GM12878 (cell line): Measurements from ENCODE around the gene TPSB2. TPM values are rescaled to one million over a fixed set of nuclear protein-coding genes. Genes with fewer than 3 reads are reported as not detected.

Source experiments
- BHLHE40 ChIP-seq, 2 experiments: fragments of 450-650 bp in 1 of 2; IDR thresholded peaks; 2 replicates each; pipeline ENCODE4 v1.6.1; 2011 to 2017; ENCODE audit warnings: low read depth in 2 of 2, borderline replicate concordance in 1 of 2, improper control_type of control experiment in 1 of 2, low read length in 1 of 2, mild to moderate bottlenecking in 1 of 2
- CBFB ChIP-seq: IDR thresholded peaks from 2 replicates; pipeline ENCODE4 v1.6.1; 2016; ENCODE audit warnings: antibody characterized with exemption, low read depth
- DPF2 ChIP-seq: fragments of 450-650 bp; IDR thresholded peaks from 2 replicates; pipeline ENCODE4 v1.6.1; 2017; ENCODE audit warnings: mild to moderate bottlenecking
- EED ChIP-seq: sonication (generic); IDR thresholded peaks from 2 replicates; pipeline ENCODE4 v1.6.1; 2016; ENCODE audit warnings: antibody characterized with exemption, low read depth
- ESRRA ChIP-seq: IDR thresholded peaks from 2 replicates; pipeline ENCODE4 v1.6.1; 2012; ENCODE audit warnings: mild to moderate bottlenecking, low read length, improper control_type of control experiment
- SMC3 ChIP-seq: IDR thresholded peaks from 2 replicates; pipeline ENCODE4 v1.6.1; 2011; ENCODE audit warnings: low read length, improper control_type of control experiment, borderline replicate concordance
- SREBF2 ChIP-seq: IDR thresholded peaks from 2 replicates; pipeline ENCODE4 v1.6.1; 2012; ENCODE audit warnings: mild to moderate bottlenecking, low read length
- SUPT20H ChIP-seq: IDR thresholded peaks from 2 replicates; pipeline ENCODE4 v1.6.1; 2011; ENCODE audit warnings: low read depth, mild to moderate bottlenecking, low read length, moderate library complexity, borderline replicate concordance; ENCODE audit not compliant: control insufficient read depth
- polyA plus RNA-seq, 11 experiments: library from polyadenylated mRNA; depleted of rRNA in 4 of 11; unstranded in 6 of 11; stranded (reverse) in 5 of 11; fragments of >200 nt; fragmentation: Nextera tagmentation in 4 of 11; fragmentation: Illumina TruSeq in 1 of 11; extraction: Ambion mirVana in 4 of 11; extraction: Trizol in 1 of 11; gene quantifications; 1 replicate in 1 of 11; 2 replicates in 10 of 11; pipeline versions ENCODE4 v1.2.1 to v1.2.3, GENCODE V29; 2011 to 2016; ENCODE audit warnings: inconsistent platforms in 2 of 11, missing spikeins in 2 of 11, low read depth in 1 of 11
- total RNA-seq, 4 experiments: library from RNA; depleted of rRNA in 3 of 4; stranded (reverse); fragments of >200 nt in 3 of 4; fragmentation: Illumina TruSeq in 1 of 4; extraction: Trizol in 1 of 4; gene quantifications; 2 replicates each; pipeline versions ENCODE4 v1.2.1 to v1.2.3, GENCODE V29; 2013 to 2021
- TF ChIP-seq, protein P1 (sequence below): fragments of 450-650 bp; IDR thresholded peaks from 2 replicates; pipeline ENCODE4 v1.6.1; 2018; ENCODE audit warnings: mild to moderate bottlenecking, low read depth, moderate library complexity; ENCODE audit not compliant: partially characterized antibody
- TF ChIP-seq, protein P2 (sequence below): fragments of 450-650 bp; formaldehyde crosslinking; IDR thresholded peaks from 2 replicates; pipeline ENCODE4 v1.4.0; 2022; ENCODE audit warnings: mild to moderate bottlenecking, moderate library complexity

TPSB2 gene
- total and polyA plus RNA-seq, 10 of the 15 experiments (the other 5 are each of a cell fraction or from before 2014, with no cell fraction given): not detected

- TF ChIP-seq, protein P1, sequence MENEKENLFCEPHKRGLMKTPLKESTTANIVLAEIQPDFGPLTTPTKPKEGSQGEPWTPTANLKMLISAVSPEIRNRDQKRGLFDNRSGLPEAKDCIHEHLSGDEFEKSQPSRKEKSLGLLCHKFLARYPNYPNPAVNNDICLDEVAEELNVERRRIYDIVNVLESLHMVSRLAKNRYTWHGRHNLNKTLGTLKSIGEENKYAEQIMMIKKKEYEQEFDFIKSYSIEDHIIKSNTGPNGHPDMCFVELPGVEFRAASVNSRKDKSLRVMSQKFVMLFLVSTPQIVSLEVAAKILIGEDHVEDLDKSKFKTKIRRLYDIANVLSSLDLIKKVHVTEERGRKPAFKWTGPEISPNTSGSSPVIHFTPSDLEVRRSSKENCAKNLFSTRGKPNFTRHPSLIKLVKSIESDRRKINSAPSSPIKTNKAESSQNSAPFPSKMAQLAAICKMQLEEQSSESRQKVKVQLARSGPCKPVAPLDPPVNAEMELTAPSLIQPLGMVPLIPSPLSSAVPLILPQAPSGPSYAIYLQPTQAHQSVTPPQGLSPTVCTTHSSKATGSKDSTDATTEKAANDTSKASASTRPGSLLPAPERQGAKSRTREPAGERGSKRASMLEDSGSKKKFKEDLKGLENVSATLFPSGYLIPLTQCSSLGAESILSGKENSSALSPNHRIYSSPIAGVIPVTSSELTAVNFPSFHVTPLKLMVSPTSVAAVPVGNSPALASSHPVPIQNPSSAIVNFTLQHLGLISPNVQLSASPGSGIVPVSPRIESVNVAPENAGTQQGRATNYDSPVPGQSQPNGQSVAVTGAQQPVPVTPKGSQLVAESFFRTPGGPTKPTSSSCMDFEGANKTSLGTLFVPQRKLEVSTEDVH: no peak
- TF ChIP-seq SMC3: no peak
- TF ChIP-seq EED: no peak
- TF ChIP-seq SREBF2: no peak
- TF ChIP-seq CBFB: no peak
- no peak for TF ChIP-seq SUPT20H
- no peak for TF ChIP-seq ESRRA
- no peak for TF ChIP-seq DPF2
- TF ChIP-seq BHLHE40 (IDR thresholded peaks at IDR 0.05; ENCODE audit: borderline replicate concordance in 1 of 2, low read depth in 2 of 2, low read length in 1 of 2): no peak
- TF ChIP-seq, protein P2, sequence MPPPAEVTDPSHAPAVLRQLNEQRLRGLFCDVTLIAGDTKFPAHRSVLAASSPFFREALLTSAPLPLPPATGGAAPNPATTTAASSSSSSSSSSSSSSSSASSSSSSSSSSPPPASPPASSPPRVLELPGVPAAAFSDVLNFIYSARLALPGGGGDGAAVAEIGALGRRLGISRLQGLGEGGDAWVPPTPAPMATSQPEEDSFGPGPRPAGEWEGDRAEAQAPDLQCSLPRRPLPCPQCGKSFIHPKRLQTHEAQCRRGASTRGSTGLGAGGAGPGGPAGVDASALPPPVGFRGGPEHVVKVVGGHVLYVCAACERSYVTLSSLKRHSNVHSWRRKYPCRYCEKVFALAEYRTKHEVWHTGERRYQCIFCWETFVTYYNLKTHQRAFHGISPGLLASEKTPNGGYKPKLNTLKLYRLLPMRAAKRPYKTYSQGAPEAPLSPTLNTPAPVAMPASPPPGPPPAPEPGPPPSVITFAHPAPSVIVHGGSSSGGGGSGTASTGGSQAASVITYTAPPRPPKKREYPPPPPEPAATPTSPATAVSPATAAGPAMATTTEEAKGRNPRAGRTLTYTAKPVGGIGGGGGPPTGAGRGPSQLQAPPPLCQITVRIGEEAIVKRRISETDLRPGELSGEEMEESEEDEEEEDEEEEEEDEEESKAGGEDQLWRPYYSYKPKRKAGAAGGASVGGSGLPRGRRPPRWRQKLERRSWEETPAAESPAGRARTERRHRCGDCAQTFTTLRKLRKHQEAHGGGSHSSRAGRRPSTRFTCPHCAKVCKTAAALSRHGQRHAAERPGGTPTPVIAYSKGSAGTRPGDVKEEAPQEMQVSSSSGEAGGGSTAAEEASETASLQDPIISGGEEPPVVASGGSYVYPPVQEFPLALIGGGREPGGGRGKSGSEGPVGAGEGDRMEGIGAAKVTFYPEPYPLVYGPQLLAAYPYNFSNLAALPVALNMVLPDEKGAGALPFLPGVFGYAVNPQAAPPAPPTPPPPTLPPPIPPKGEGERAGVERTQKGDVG (CRISPR knock-in tag): no peak
Observed at GRCh38 chr16:1263591-1264344, 33.8 kb upstream of the TPSB2 start (continued).
